Right lobe of liver (tissue), 4 donors: Measurements from ENCODE around the gene CYTH2.

Source experiments
- POLR2A ChIP-seq: fragments of 450-650 bp; IDR thresholded peaks from one replicate; pipeline ENCODE4 v1.6.1; 2017; ENCODE audit warnings: antibody characterized with exemption, mild to moderate bottlenecking
- TF ChIP-seq, protein P1 (sequence below), 4 donors: fragments of 200-600 bp in 3 of 4; fragments of 450-650 bp in 1 of 4; IDR thresholded peaks; one replicate each; pipeline versions ENCODE4 v1.5.1 to v1.8.0; 2016 to 2022; ENCODE audit warnings: antibody characterized with exemption in 4 of 4, mild to moderate bottlenecking in 2 of 4
- donor health status: DM: no; HTN: no; CAD: no.
- donor health status: DM: no; HTN: no; CAD: no.
- donor health status: DM: no; HTN: yes; CAD: no.

DNA sequence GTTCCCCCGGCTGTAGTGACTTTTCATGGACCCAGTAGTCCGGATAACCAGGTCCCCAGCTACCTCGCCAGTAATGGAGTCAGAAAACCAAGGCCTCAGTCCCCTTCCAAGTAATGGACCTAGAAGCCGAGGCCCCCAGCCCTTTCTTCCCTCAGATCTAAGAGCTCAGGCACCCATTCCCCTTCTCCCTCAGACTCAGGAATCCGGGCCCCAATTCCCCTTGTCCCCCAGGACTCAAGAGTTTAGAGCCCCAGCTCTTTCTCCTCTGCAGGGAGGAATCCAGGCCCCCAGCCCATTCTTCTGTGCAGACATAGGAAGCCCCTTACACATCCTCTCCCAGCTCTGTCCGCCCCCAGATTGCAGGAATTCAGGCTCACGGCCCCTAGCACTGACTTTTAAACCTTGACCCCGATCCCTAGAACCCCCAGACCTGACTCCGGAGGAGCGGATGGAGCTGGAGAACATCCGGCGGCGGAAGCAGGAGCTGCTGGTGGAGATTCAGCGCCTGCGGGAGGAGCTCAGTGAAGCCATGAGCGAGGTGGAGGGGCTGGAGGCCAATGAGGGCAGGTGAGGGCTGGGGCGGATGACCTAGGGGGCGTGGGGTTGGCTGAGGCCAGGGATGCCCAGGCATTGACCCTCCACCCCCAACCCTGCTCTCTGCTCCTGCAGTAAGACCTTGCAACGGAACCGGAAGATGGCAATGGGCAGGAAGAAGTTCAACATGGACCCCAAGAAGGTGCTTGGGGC lies 938 bp downstream of the CYTH2 start:
- TF ChIP-seq, protein P1, sequence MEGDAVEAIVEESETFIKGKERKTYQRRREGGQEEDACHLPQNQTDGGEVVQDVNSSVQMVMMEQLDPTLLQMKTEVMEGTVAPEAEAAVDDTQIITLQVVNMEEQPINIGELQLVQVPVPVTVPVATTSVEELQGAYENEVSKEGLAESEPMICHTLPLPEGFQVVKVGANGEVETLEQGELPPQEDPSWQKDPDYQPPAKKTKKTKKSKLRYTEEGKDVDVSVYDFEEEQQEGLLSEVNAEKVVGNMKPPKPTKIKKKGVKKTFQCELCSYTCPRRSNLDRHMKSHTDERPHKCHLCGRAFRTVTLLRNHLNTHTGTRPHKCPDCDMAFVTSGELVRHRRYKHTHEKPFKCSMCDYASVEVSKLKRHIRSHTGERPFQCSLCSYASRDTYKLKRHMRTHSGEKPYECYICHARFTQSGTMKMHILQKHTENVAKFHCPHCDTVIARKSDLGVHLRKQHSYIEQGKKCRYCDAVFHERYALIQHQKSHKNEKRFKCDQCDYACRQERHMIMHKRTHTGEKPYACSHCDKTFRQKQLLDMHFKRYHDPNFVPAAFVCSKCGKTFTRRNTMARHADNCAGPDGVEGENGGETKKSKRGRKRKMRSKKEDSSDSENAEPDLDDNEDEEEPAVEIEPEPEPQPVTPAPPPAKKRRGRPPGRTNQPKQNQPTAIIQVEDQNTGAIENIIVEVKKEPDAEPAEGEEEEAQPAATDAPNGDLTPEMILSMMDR (IDR thresholded peaks at IDR 0.05): no peak
- TF ChIP-seq POLR2A: no peak
